Measurements from ENCODE around the gene PDZD8.

- TF ChIP-seq ZC3H10 (CRISPR knock-in tag; IDR thresholded peaks at IDR 0.05) (no peak), ESRRG (CRISPR knock-in tag; IDR thresholded peaks at IDR 0.05) (no peak), ARNTL (CRISPR knock-in tag; IDR thresholded peaks at IDR 0.05; ENCODE audit: borderline replicate concordance, low read depth) (no peak), CREB5 (CRISPR knock-in tag; IDR thresholded peaks at IDR 0.05; ENCODE audit: low read depth) (no peak), PPARA (CRISPR knock-in tag; IDR thresholded peaks at IDR 0.05; ENCODE audit: borderline replicate concordance) (no peak), PATZ1 (CRISPR knock-in tag; IDR thresholded peaks at IDR 0.05; ENCODE audit: borderline replicate concordance) (no peak), OSR1 (CRISPR knock-in tag; IDR thresholded peaks at IDR 0.05) (no peak), TOX (CRISPR knock-in tag; IDR thresholded peaks at IDR 0.05; ENCODE audit: borderline replicate concordance) (no peak), BACH2 (CRISPR knock-in tag; IDR thresholded peaks at IDR 0.05; ENCODE audit: borderline replicate concordance) (no peak), ZFP30 (CRISPR knock-in tag; IDR thresholded peaks at IDR 0.05) (no peak), POU6F1 (CRISPR knock-in tag; IDR thresholded peaks at IDR 0.05; ENCODE audit: borderline replicate concordance, low read depth) (no peak)
- TF ChIP-seq, protein P1, sequence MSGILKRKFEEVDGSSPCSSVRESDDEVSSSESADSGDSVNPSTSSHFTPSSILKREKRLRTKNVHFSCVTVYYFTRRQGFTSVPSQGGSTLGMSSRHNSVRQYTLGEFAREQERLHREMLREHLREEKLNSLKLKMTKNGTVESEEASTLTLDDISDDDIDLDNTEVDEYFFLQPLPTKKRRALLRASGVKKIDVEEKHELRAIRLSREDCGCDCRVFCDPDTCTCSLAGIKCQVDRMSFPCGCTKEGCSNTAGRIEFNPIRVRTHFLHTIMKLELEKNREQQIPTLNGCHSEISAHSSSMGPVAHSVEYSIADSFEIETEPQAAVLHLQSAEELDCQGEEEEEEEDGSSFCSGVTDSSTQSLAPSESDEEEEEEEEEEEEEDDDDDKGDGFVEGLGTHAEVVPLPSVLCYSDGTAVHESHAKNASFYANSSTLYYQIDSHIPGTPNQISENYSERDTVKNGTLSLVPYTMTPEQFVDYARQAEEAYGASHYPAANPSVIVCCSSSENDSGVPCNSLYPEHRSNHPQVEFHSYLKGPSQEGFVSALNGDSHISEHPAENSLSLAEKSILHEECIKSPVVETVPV (CRISPR knock-in tag; IDR thresholded peaks at IDR 0.05): no peak
Measured at GRCh38 chr10:117284716-117285494, 90.3 kb downstream of the PDZD8 start.
